ENCODE results near the gene TSC22D1. TPM values are rescaled to one million over a fixed set of nuclear protein-coding genes. Genes with fewer than 3 reads are reported as not detected.

Gene TSC22D1
- total RNA-seq, 2 donors from 2014 or later = 30.7 to 50.1 TPM

GRCh38 chr13:44447783-44448321 is 128.3 kb downstream of the TSC22D1 start:
- TF ChIP-seq POLR2A (IDR thresholded peaks at IDR 0.05) = no peak
- TF ChIP-seq CTCF (IDR thresholded peaks at IDR 0.05) = no peak
- ATAC-seq = no peak
- H3K4me1 ChIP-seq = peaks cover 9% of the 10 kb centered on the region

DNA sequence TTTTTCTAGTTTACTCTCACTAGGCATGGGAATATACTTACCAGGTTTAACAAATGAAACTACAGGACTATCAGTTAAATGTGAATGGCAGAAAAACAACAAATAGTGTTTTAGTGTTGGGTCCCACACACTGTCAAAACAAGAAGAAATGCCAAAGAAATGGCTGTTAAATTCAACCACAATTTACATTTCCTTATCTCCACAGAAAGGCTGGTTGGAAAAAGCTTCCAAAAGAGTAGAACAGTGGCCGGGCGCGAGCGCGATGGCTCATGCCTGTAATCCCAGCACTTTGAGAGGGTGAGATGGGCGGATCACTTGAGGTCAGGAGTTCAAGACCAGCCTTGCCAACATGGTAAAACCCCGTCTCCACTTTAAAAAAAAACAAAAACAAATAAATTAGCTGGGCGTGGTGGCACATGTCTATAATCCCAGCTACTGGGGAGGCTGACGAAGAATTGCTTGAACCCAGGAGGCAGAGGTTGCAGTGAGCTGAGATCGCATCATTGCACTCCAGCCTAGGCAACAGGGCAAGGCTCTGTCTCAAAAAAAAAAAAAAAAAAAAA is 136.0 kb downstream of the TSC22D1 start:
- ATAC-seq (no peak), DNase-seq (no peak)
- no peaks in the 10 kb centered on the region for H3K36me3 ChIP-seq (replicated peaks in 1 of 2; ENCODE audit: insufficient read depth in 1 of 2, low read depth in 2 of 2)
- no peak overlapping the region for H3K4me3 ChIP-seq
- H3K4me1 ChIP-seq = peaks cover 6% of the 10 kb centered on the region
- no peaks in the 10 kb centered on the region for H3K27me3 ChIP-seq
- H3K27ac ChIP-seq = no peak overlapping the region
- no peaks in the 10 kb centered on the region for H3K9me3 ChIP-seq
- 77 to 82% methylated on average over 10 of the region's 10 CpGs for WGBS, 2 donors
- TF ChIP-seq CTCF (IDR thresholded peaks at IDR 0.05) = no peak
- TF ChIP-seq POLR2A (IDR thresholded peaks at IDR 0.05) = no peak
- intact Hi-C loops (cut with DNase I) = loop anchor here (10.0 kb wide), 1 partner anchor 395 kb away; no protein-coding TSS in a partner anchor

More at GRCh38 chr13:44447783-44448321, 128.3 kb downstream of the TSC22D1 start:
- no peaks in the 10 kb centered on the region for H3K36me3 ChIP-seq (replicated peaks in 1 of 2; ENCODE audit: insufficient read depth in 1 of 2, low read depth in 2 of 2)
- no peak overlapping the region for H3K27ac ChIP-seq
- no peak for DNase-seq
- H3K4me3 ChIP-seq = no peak overlapping the region
- intact Hi-C loops (cut with DNase I) = loop anchor here (10.0 kb wide), 1 partner anchor 403 kb away; no protein-coding TSS in a partner anchor
- no peaks in the 10 kb centered on the region for H3K27me3 ChIP-seq
- WGBS, 2 donors = 80 to 84% methylated on average over 2 of the region's 2 CpGs
- H3K9me3 ChIP-seq = no peaks in the 10 kb centered on the region

DNA sequence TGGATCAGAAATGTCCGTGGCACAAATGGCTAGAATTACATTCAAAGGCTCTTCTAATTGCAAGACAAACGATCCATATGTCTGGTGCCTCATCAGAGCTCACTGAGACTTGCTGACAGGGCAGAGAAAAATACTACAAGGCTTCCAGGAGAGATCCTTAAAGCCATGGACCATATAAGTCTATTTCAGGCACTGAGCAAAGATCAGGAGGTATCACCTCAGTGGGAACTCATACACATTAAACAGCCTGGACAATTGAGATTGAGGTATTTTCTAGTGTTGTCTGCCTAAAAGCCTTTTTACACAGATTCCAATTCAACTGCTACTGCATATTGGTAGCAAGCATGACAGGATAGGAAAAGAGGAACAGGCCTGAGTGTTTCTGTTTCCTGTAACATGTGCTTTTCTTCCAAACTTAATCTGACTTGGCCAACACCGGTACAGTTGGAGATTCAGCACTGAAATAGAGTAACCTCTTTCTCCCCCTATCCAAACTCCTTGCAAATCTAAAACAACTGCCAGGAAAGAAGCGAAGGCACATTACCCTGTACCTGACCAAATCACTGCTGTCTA is 136.6 kb downstream of the TSC22D1 start:
- intact Hi-C loops (cut with DNase I) = loop anchor here (10.0 kb wide), 1 partner anchor 395 kb away; no protein-coding TSS in a partner anchor
- H3K27me3 ChIP-seq = no peaks in the 10 kb centered on the region
- DNase-seq (no peak), ATAC-seq (no peak)
- no peaks in the 10 kb centered on the region for H3K36me3 ChIP-seq (replicated peaks in 1 of 2; ENCODE audit: insufficient read depth in 1 of 2, low read depth in 2 of 2)
- H3K4me1 ChIP-seq = peaks cover 9% of the 10 kb centered on the region
- H3K9me3 ChIP-seq = no peaks in the 10 kb centered on the region
- 66 to 71% methylated on average over 4 of the region's 4 CpGs for WGBS, 2 donors
- H3K27ac ChIP-seq = no peak overlapping the region
- H3K4me3 ChIP-seq = no peak overlapping the region
- TF ChIP-seq CTCF (IDR thresholded peaks at IDR 0.05) = no peak
- TF ChIP-seq POLR2A (IDR thresholded peaks at IDR 0.05) = no peak

- Histone ChIP-seq H3K27ac (no peak overlapping the region), H3K9me3 (no peaks in the 10 kb centered on the region), H3K36me3 (replicated peaks in 1 of 2; ENCODE audit: insufficient read depth in 1 of 2, low read depth in 2 of 2) (no peaks in the 10 kb centered on the region), H3K27me3 (no peaks in the 10 kb centered on the region), H3K4me3 (no peak overlapping the region), H3K4me1 (peaks cover 19% of the 10 kb centered on the region)
- TF ChIP-seq POLR2A (IDR thresholded peaks at IDR 0.05) (no peak), CTCF (IDR thresholded peaks at IDR 0.05) (peak in 1 of 7 experiments; percentile 1)
- no peak for DNase-seq
- intact Hi-C loops (cut with DNase I) = no loop called here
- ATAC-seq = no peak
- 4 to 6% methylated on average over 3 of the region's 3 CpGs for WGBS, 2 donors
Observed at GRCh38 chr13:44438234-44438579, 137.9 kb downstream of the TSC22D1 start.
